Stimulated activated CD4-positive, alpha-beta T cell treated with anti-CD3 and anti-CD28 coated beads, Interleukin-4, amount 100 ng/mL, for 4 hours (primary cell): Measurements from ENCODE around the gene CHPF.

Source experiments
- DNase-seq, 2 experiments: peaks; one replicate each; pipeline ENCODE4 v3.0.0-alpha.2; 2020

CHPF gene

DNA sequence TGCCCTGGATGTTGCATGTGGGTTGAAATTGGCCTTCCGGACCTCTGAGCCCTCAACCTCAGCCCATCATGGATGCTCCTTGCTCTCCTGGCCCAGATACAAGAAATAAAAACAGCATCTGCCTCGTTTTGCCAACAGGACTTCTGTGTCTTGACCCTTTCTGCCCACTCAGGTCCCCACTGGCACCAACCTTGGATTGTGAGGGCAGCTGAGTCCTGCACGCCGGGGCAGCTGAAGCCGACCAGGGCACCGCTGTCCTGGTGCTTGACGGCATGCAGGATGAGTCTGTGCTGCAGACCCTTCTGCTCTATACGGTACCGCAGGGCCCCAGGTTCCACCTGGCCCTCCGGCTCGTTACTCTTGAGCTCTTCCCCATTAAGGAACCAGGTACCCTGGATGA lies 23.0 kb upstream of the CHPF start:
- DNase-seq: no peak

DNA sequence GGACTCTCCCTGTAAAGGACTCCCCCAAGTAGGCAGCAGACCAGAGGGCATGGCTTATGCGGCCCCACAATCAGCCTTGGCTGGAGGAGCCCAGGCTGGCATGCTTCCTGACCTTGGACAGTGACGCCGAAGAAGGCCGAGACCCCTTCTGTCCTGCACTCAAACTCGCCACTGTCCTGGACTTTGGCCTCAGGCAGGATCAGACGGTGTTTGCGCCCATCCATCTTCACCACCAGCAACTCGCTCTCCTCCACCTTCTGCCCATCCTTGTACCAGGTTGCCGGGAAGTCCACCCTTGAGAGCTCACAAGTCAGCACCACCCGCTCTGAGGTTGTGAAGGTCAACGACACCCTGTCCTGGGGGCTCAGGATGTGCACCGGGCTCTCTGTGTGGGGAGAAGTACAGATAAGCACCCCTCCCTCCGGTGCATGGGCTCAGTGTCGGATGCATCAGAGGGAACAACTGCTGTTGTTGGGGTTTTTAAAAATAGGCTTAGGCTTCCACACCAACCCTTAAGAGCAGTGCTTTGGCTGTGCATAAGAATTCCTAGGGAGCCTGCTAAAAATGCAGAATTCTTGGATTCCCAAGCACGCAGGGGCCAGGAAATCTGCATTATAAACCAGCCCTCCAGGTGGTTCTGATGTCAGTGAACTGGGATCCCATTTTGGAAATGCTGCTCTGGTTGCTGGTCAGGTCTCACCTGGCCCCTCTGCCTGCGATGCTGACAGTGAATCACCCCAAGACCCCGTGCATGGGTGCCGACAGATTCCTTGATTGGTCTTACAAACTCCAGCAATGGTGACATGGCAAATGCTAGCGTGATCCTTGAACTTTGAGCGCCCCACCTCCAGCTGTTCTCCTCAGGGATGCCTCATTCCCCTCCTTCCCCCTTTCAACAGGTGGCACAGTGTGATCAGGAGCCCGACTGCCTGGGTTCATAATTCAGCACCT lies 21.8 kb upstream of the CHPF start:
- DNase-seq: no peak

DNA sequence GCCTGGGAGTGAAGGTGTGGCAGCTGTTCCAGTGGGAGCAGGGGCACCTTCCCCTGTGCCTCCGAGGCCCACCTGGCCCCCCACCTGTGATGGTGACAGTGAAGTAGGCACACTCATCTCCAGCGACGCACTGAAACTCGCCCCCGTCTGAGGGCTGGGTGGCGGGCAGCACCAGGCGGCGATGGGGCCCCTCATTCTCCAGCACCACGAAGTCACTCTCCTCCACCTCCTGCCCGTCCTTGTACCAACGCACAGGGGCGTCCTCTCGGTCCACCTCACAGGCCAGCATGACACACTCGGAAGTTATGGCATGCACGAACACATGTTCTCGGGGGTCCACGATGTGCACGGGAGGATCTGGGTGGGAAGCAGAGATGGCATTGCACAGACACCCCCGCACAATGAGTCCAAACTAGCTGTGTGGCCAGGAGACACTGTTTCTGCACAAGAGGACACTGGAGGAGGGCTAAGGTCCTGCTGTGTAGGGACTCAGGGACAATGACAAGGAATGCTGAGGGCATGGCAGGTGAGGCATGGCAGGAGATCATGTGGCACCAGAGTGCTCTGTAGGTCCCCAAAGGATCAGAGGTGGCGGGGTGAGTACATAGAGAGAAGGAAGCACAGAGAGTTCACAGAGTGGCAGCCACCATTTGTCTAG lies 19.8 kb upstream of the CHPF start:
- DNase-seq: no peak

DNA sequence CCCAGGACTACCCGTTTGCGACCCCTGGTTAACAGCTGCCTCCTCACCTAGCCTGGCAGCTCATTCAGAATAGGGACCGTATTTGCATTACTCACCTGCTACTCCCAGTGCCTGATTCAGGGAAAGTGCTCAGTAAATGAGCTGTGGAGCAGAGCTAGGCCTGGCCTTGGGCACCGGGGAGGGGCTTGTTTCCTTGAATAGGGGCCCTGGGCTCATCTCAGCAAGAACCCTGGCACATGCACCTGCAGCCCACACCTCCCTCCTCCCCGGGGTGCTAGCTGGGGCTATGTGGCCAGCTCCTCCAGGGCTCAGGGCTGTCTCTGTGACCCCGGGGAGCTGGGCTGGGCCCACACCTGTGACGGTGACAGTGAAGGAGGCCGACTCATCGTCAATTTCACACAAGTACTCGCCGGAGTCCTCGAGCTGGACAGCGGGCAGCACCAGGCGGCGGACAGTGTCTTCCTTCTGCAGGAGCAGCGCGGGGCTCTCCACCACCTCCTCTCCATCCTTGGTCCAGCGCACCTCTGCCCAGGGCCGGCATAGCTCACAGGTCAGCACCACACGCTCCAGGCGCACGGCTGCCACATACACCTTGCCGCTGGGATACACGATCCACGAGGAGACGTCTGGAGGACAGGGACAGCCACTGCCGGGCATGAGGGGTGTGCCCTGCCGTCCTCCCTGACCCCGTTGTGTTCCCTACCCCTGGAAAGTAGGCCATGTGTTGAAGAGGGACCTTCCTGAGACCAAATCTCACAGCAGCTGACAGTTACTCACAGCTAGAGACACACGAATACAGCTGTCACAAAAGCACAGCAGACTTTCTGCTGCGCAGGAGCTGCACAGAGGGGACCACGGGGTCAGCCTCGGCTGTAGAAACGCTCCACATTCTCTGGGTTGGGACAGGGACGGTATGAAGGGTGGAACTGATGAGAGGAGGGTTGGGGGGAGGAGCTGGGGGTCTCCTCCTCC lies 18.7 kb upstream of the CHPF start:
- no peak for DNase-seq

DNA sequence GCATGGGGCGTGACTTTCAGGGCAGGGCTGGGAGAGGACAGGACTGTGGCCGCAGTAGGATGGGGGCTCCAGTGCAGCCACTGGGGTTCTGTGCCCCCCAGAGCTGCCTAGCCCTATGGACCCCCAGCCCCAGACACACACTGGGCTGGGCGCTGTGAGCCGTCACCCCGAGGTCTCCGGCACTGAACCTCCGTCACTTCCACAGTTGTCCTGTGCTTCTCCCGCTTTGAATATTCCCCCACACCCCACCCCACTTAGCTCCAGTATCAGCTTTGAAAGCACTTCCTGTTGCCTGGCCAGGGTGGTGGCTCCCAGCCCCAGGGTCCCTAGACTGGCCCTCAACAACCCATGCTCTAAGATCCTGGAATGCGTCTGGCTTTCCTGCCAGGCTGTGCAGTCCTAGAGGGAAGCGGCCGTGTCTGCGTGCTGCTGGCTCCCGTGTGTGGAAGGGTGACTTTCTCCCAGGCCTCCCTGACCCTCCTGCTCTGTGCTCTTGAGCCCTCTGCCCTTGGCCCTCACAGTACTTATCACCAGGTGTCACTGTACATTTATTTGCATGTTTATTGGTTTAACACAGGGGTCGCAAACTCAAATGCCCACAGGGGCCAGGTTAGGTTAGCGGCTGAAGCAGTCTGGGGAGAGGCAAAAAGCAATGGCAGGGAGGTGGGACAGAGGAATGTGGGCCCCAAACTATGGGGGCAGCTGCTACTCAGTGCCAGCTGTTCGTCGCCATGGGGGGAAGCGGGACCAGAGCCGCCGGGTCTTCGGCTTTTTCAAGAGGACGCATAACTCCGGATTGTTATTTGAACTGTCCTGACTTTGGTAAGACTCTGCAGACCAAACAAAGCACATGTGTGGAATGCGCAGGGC lies 17.8 kb upstream of the CHPF start:
- DNase-seq: no peak

DNA sequence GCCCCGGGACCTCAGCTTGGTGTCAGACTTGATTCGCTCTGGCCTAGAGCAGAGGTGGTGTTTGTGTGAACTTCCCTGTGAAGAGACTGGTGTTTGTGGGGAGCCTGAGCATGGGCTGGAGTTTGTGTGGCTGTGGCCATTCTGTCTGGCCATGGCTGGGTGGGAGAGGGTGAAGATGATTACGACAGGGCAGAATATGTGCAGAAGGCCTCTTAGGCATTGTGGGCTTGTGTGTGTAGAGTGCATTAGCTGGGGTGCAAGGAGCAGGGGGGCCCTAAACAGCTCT lies 17.2 kb upstream of the CHPF start:
- no peak for DNase-seq

DNA sequence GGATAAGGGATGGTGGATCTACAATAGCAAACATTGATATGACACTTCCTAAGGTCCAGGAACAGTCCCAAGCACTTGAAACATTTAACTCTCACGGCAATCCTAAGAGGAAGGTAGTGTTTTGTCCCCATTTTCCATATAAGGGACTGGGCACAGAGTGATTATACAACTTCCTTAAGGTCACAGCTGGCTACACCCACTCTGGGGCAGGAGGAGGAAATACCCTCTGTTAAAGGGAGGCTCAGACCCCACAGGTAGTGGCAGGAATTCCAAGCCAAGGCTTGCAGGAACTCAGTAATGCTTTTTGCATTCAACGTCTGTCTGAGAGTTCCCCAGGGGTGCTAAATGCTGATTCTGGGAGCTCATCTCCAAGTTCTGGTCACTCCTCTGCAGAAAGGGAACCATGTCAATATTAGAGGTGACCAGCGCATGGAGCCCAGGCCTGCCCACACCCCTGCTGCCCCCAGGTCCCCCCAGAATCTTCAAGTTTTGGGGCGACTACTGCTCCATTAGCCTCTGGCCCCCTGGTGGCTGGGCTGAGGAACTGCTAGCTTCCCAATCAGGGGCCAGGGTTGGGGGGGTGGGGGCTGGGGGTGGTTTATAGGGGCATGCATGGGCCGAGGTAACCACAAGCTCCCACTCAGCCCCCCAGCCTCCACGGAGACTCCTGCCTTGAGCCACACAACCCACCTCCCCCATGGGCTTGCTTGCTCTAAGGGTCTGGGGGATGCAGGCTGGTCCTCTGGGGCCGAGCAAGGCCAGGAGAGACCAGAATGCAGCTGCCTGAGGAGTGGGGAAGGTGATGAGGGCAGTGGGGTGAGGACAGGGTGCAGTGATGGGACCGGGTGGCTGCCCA lies 16.7 kb upstream of the CHPF start:
- no peak for DNase-seq

DNA sequence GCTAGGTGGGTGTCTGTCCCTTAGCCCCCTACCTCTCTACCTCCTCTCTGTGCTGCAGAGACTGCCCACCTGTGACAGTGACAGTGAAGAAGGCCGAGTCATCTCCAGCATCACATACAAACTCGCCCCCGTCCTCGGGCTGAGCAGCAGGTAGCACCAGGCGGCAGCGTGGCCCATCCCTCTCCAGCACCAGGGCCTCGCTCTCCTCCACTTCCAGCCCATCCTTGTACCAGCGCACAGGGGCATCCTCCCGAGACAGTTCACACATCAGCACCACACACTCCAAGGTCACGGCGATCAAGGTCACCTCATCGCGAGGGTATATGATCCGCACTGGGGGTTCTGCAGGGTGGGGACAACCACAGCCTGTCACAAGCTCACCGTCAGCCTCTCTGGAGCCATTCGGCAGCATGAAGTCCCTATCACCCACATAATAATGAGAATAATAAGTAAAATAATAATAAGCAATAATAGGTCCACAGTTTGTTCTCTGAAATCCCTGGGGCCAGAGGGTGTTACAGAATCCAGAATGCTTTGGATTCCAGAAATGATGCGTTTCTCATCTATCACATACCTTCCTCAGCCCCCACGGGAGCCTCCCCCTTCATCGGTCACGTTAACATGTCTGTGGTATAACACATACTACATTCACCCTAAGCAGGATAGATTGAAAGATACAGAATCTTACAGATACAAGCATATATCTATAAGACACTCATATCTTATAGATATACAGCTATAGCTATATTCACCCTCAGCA lies 15.7 kb upstream of the CHPF start:
- DNase-seq: no peak

DNA sequence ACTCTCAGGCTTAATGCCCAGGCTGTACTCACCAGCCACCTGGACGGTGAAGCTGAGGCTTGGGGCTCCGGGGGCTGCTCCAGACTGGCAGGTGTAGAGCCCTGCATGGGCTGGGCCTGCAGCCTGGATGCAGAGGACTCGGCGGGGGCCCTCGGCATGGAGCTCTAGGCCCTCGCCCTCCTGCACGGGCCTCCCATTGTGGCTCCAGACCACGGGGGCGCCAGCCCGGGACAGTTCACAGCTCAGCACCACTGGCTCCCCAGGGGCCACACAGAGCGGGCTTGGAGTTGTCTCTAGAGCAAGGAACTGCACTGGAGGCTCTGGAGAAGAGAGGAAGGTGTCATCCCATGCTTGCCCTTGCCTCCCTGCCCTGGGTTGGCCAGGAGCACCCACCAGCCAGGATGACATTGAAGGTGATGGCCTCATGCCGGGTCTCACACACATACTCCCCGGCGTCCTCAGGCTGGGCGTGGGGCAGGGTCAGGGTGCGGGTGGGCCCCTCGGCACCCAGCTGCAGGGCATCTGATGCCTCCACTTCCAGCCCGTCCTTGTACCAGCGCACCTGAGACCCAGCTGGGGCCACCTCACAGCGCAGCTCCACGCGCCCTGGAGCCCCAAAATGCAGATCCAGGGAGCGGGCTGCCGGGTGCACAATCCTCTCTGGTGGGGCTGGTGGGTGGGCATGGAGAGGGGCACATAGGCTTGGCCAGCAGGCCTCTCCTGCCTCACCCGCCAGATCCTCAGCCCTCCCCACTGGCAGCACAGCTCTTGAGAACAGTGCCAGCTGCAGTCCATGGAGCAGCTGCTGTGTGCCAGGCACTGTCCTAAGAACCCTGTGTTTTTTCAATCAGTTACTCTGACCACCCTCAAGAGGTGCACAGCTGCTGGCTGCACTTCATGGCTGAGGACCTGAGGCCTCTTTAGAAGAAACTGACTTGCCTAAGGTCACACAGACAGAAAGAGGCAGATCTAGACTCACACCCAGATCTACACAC lies 14.5 kb upstream of the CHPF start:
- no peak for DNase-seq

DNA sequence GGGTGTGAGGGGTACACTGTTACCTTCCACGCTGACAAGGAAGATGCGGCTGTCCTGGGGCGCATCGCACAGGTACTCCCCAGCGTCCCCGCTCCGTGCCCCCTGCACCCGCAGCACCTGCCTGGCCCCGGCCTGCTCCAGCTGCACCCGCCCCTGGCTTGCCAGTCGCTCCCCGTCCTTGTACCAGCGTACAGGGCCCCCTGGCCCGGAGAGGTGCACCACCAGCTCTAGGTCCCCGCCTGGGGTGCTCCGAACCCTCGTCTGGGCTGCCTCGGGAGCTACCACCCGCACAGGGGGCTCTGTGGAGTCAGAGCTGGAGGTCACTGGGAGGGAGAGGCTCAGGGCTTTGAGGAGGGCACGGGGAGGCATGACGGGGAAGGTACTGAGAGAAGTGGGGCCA lies 13.7 kb upstream of the CHPF start:
- no peak for DNase-seq

DNA sequence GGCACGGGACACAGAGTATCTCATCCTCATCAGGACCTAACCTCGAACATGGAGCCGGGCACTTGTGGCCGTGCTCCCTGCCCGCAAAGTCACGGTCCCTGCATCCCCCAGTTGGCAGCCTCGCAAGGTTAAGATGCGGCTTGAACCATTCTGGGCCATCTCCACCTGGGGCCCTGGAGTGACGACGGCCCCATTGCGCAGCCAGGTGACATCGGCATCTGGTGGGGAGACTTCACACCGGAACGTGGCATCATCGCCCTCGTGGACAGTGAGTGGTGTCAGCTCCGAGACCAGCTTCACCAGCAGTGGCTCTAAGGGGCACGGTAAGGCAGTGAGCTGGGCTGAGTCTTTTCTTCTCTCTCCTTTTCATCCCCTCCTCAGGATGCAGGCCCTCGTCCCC lies 12.8 kb upstream of the CHPF start:
- DNase-seq: no peak

DNA sequence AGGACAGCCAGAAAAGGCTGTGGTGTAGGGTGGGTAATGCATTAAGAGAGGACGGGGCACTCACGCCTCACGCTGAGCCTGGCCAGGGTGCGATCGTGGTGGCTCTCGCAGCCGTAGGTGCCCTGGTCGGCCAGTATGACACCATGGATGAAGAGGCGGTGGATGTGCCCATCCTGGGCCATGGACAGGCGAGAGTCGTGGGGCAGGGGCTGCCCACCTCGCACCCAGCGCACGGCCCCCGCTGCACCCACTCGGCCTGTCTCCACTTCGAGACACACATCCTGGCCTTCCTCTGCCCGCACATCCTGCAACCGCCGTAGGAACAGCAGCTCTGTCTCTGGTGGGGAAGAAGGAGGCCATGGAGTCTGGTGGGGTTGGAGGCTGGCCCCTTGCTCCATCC lies 12.3 kb upstream of the CHPF start:
- DNase-seq: no peak

DNA sequence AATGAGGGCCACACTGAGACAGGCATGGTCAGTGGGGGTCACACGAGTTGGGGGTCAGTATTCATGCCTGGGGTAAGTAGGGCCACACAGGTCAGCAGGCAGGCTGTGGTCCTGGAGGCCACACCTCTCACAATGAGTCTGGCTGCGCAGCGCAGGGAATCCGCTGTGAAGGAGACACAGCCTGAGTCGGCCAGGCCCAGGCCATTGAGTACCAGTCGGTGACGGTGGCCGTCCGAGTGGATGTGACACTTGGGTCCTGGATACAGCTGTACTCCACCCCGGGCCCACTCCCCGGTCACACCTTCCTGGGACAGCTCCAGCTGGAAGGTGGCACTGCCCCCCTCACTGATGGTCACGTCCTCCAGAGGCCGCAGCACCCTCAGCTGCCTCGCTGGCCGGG lies 10.7 kb upstream of the CHPF start:
- DNase-seq: no peak

DNA sequence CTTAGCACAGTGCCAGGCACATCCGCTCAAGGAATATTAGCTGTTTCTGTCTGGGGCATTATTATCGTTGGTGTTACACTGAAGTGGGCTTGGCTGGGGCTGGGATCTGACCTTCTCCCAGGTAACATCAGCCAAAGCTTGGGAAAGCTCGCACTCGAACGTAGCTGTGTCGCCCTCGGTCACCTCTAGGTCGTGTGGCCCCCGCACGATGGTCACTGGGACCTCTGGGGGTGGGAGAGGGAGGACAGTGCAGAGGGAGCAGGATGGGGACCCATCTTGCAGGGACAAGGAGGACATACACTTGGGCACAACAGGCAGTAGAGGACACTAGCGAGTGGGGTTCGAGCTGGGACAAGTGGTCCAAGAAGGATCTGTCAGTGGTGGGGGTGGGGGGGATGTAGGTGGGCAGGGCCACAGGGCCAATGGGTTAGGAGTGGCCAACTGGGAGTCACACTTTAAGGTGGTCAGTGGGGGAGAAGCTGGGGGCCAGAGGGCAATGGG lies 9.9 kb upstream of the CHPF start:
- DNase-seq: no peak

DNA sequence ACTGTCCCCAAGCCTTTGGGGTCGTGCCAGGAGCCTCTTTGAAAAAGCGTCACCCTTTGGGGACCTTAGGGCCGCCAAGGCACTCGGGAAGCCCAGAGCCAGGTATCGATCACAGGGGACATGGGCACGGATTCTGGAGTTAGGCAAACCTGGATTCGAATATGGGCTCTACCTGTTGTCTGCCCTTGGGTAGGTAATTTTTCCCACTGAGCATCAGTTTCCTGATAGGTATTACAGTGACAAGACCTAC lies 9.5 kb upstream of the CHPF start:
- no peak for DNase-seq

DNA sequence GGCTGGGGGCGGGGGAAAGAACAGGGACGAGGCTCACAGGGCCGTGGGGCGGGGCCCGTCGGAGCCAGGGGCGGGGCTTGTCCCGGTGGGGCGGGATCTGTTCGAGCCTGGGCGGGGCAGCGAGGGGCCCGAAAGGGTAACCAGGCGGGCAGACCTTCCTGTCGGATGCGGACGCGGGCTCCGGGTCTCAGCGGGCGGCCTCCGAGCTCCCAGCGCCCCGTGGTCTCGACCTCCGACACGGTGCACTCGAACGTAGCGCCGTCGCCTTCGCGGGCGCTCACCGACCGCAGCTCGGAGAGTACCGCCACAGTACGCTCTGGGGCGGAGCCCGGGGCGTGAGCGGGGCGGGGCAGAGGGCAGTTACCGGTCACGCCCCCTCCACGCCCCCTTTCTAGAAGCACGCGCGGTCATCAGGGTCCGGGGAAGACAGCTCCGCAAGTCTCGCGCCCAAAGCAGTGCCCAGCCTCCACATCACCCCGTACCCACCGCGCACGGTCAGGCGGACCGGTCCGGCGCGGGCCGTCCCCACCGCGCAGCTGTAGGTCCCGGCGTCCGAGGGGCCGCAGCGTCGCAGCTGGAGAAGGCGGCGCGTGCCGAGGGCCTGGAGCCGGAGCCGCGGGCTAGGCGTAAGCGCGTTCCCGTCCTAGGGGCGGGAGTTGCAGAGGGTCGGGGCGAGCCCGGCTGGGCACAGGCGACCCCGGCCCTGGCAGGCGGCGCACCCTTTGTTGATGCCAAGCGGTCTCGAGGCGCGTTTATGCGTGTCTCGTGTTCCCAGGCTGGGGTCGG lies 9.0 kb upstream of the CHPF start:
- peak; percentile 73 to 81 for DNase-seq

DNA sequence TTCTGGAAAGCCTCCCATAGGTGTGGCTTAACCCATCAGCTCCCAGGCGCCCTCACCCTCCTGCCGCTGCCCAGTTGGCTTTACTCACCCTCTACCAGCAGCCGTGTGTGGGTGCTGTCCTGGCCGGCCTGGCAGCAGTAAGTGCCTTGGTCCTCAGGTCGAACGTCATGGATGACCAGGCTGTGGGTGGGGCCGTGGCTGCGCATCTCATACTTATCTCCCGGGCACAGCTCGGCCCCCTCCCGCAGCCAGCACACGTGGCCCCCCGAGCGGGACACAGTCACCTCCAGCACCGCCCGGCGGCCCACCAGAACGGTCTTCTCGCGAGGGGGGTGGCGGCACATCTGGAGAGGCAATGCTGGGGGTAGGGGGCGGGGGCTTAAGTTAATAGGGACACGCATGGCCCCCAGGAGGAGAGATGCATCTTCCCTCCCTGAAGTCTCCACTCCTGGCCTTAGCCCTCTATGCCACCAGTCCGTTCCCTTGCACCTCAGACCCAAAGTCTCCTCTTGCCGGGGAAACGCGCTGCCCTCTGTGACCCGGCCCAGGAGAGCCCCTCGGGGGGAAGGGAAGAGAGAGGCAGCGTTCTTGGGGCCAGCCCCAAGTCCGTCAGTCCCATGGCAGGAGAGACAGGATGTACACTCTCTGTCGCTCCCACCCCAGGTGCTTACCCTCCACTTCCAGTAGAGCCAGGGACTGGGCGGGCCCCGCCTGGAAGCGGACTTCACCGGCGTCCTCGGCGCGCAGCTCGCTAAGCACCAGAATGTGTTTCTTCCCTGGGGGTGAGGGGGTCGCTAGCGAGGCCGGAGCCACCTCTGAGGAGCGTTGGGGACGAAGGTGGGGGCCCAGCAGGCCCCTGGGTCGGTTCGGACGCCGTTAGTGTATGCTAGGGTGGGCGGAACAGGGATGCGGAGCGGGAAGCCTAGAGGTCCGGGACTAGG lies 8.1 kb upstream of the CHPF start:
- no peak for DNase-seq

DNA sequence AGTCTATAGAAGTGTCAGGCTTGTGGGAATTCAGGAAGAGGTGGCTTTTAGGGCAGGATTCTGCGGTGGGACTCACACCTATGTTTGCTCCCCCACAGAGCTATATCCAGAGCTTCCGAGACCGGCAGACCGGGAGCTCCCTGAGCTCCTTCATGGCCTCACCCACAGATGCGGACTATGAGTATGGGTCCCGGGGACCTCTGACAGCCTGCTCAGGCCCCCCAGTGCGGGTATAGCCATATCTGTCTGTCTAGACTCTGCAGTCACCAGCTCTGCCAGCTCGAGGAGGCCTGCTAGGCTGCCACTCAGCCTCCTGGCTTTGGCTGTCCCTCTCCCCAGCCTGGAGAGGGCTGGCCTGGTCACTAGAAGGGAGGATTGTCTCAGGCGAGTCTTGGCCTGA lies 6.0 kb upstream of the CHPF start:
- DNase-seq: no peak
